Measurements from ENCODE around the gene KAT14. TPM values are rescaled to one million over a fixed set of nuclear protein-coding genes. Genes with fewer than 3 reads are reported as not detected.
A peak's percentile ranks its signal among the peaks of the same experiment; 100 is the strongest.
"Not testable (repeated sequence)": the region's sequence is repeated elsewhere in the genome, so short reads cannot be mapped to it uniquely, and the experiment has no call there.

The KAT14 gene
- total RNA-seq = 10 to 100 TPM; 22.4 to 24.0 TPM
- 10 to 100 TPM; 14.7 to 18.1 TPM for polyA plus RNA-seq

DNA sequence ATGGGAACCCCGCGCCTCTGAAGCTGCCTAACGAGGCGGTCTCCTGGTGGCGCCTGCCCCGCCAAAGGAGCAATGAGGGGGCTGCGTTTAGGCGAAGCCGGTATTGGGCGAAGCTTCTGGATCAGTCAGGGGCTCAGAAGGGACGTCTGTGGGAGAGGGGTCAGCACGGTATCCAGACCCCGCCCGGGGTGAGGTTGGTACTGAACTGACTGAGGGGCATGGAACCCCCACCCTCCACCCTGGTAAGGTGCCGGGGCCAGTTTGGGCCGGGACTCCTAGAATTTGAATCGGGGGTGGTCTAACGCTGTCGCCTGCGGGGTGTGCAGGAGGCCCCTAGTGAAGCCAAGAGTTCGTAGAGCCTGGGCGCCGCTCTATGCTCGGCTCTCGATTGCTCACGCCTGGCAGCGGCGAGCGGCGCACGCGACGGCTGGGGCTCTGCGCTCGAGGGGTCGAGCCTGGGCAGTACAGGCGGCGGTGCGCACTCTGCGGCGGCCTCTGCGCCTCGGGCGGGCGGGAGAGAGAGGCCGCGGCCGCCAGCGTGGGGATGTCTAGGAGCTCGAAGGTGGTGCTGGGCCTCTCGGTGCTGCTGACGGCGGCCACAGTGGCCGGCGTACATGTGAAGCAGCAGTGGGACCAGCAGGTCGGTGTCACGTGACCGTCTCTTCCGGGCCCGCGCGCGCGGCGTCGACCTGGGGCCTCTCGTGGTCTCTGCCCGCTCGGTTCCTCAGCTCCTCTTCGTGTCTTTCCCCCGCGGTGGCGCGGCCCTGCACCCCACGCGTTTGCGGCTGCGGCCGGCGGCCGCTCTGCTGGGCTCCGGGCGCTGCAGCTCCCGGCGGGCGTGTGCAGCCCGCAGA is at the start of gene KAT14, which contains the start of gene PET117:
Gene KAT14 (plus strand): TSS at position 452 of the 854 bp plus-strand sequence. CDS start 4,798 bp downstream, outside the sequence.
Gene PET117 (plus strand): TSS at position 452 of the 854 bp plus-strand sequence. CDS start 93 bp downstream, at position 545.
- intact Hi-C loops (cut with micrococcal nuclease) = loop anchor here (1.0 to 10.0 kb wide), 7 partner anchors 169 to 657 kb away; partner anchors contain the start of genes DSTN, DZANK1, POLR3F and RRBP1
- H3K27ac Mint-ChIP-seq = peak within 1 kb of the TSS; percentile 89 to 96 (median 92)
- peak; percentile 89 to 95 (median 92) for DNase-seq
- ChIA-PET POLR2A (ENCODE audit: partially characterized antibody) (interaction anchor here (0.8 to 3.6 kb wide), 14 partner anchors 11 to 656 kb away, joined by 3 to 64 read pairs (median 4); partner anchors contain the start of genes DSTN, DZANK1, MGME1 and POLR3F), CTCF (ENCODE audit: partially characterized antibody) (interaction anchor here (1.0 to 1.1 kb wide), 2 partner anchors 150 to 199 kb away, joined by 3 to 4 read pairs; partner anchors contain the start of gene ZNF133)
- peaks cover 7 to 12% of the 10 kb centered on the region in 2 donors for H3K36me3 Mint-ChIP-seq
- Histone ChIP-seq H3K4me3 (ENCODE audit: low read length in 2 of 2) (peak within 1 kb of the TSS; percentile 71 to 87), H3K27ac (ENCODE audit: low read depth, low read length) (peak within 1 kb of the TSS; percentile 78), H3K36me3 (ENCODE audit: insufficient read depth, low read length) (peaks cover 3% of the 10 kb centered on the region), H3K4me1 (ENCODE audit: insufficient read depth, low read length) (peaks cover 34% of the 10 kb centered on the region), H3K27me3 (ENCODE audit: insufficient read depth, low read length) (no peaks in the 10 kb centered on the region), H3K9me3 (ENCODE audit: control insufficient read depth in 1 of 2, low read length in 2 of 2) (no peaks in the 10 kb centered on the region)
- H3K4me1 Mint-ChIP-seq = peaks cover 22 to 43% (median 30%) of the 10 kb centered on the region in 4 donors
- no peaks in the 10 kb centered on the region for H3K27me3 Mint-ChIP-seq
- peak within 1 kb of the TSS; percentile 88 to 94 (median 90) for H3K4me3 Mint-ChIP-seq
- H3K9me3 Mint-ChIP-seq = no peaks in the 10 kb centered on the region

- H3K27ac ChIP-seq (ENCODE audit: low read depth, low read length); H3K27me3 Mint-ChIP-seq; H3K9me3 Mint-ChIP-seq; H3K4me3 ChIP-seq (ENCODE audit: low read length in 2 of 2); H3K36me3 Mint-ChIP-seq; POLR2A ChIA-PET (ENCODE audit: partially characterized antibody); H3K36me3 ChIP-seq (ENCODE audit: insufficient read depth, low read length); H3K4me3 Mint-ChIP-seq; H3K9me3 ChIP-seq (ENCODE audit: control insufficient read depth in 1 of 2, low read length in 2 of 2); H3K4me1 Mint-ChIP-seq; H3K27ac Mint-ChIP-seq; H3K4me1 ChIP-seq (ENCODE audit: insufficient read depth, low read length); DNase-seq; intact Hi-C loops (cut with micrococcal nuclease); H3K27me3 ChIP-seq (ENCODE audit: insufficient read depth, low read length): not testable (repeated sequence)
- CTCF ChIA-PET (ENCODE audit: partially characterized antibody) = interaction anchor here (0.7 kb wide), 1 partner anchor 300 kb away, joined by 4 read pairs; no protein-coding TSS in a partner anchor
These were observed 49.4 kb upstream of the KAT14 start for GRCh38 chr20:18088298-18088697.

- H3K27me3 ChIP-seq (ENCODE audit: insufficient read depth, low read length); H3K4me1 Mint-ChIP-seq; H3K9me3 Mint-ChIP-seq; H3K36me3 ChIP-seq (ENCODE audit: insufficient read depth, low read length); H3K4me1 ChIP-seq (ENCODE audit: insufficient read depth, low read length); H3K4me3 ChIP-seq (ENCODE audit: low read length in 2 of 2); H3K27me3 Mint-ChIP-seq; POLR2A ChIA-PET (ENCODE audit: partially characterized antibody); DNase-seq; H3K27ac Mint-ChIP-seq; H3K4me3 Mint-ChIP-seq; intact Hi-C loops (cut with micrococcal nuclease); CTCF ChIA-PET (ENCODE audit: partially characterized antibody); H3K36me3 Mint-ChIP-seq; H3K9me3 ChIP-seq (ENCODE audit: control insufficient read depth in 1 of 2, low read length in 2 of 2); H3K27ac ChIP-seq (ENCODE audit: low read depth, low read length): not testable (repeated sequence)
These were observed 48.8 kb upstream of the KAT14 start for GRCh38 chr20:18088841-18089240.

- Mint-ChIP-seq H3K9me3 (no peaks in the 10 kb centered on the region), H3K4me1 (no peaks in the 10 kb centered on the region), H3K36me3 (no peaks in the 10 kb centered on the region), H3K27me3 (peaks cover 4 to 13% of the 10 kb centered on the region in 2 donors), H3K27ac (no peak overlapping the region), H3K4me3 (no peak overlapping the region)
- Histone ChIP-seq H3K4me3 (ENCODE audit: low read length in 2 of 2) (no peak overlapping the region), H3K9me3 (ENCODE audit: control insufficient read depth in 1 of 2, low read length in 2 of 2) (no peaks in the 10 kb centered on the region), H3K36me3 (ENCODE audit: insufficient read depth, low read length) (no peaks in the 10 kb centered on the region), H3K27ac (ENCODE audit: low read depth, low read length) (no peak overlapping the region), H3K27me3 (ENCODE audit: insufficient read depth, low read length) (no peaks in the 10 kb centered on the region), H3K4me1 (ENCODE audit: insufficient read depth, low read length) (no peaks in the 10 kb centered on the region)
- intact Hi-C loops (cut with micrococcal nuclease) = no loop called here
- POLR2A ChIA-PET (ENCODE audit: partially characterized antibody) = no interaction called here
- CTCF ChIA-PET (ENCODE audit: partially characterized antibody) = no interaction called here
- DNase-seq = no peak
These were observed 47.6 kb upstream of the KAT14 start for GRCh38 chr20:18090044-18090443.

DNA sequence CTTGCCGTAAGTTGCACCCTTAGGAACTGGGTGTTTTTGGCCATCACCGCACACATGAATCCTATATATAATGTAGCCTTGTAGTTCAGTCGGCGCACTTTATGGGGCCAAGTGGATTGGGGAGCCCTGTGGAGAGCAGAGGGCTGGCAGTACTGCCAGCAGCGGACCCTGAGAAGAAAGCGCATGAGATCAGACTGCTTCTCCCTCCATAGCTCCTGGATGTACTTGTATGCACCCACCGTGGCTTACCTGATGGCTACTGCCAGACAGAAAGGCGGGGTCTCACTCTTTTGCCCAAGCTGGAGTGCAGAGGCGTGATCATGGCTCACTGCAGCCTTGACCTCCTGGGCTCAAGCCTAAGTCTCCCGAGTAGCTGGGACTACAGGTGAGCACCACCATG is 47.2 kb upstream of the KAT14 start:
- ChIA-PET POLR2A (ENCODE audit: partially characterized antibody) (no interaction called here), CTCF (ENCODE audit: partially characterized antibody) (no interaction called here)
- no peaks in the 10 kb centered on the region for H3K4me1 ChIP-seq (ENCODE audit: insufficient read depth, low read length)
- Mint-ChIP-seq H3K27me3 (peaks cover 4 to 13% of the 10 kb centered on the region in 2 donors), H3K4me1 (no peaks in the 10 kb centered on the region), H3K9me3 (no peaks in the 10 kb centered on the region), H3K36me3 (no peaks in the 10 kb centered on the region), H3K27ac (no peak overlapping the region), H3K4me3 (no peak overlapping the region)
- H3K27ac ChIP-seq (ENCODE audit: low read depth, low read length) = no peak overlapping the region
- no peaks in the 10 kb centered on the region for H3K36me3 ChIP-seq (ENCODE audit: insufficient read depth, low read length)
- no peak overlapping the region for H3K4me3 ChIP-seq (ENCODE audit: low read length in 2 of 2)
- DNase-seq = no peak
- intact Hi-C loops (cut with micrococcal nuclease) = no loop called here
- no peaks in the 10 kb centered on the region for H3K27me3 ChIP-seq (ENCODE audit: insufficient read depth, low read length)
- H3K9me3 ChIP-seq (ENCODE audit: control insufficient read depth in 1 of 2, low read length in 2 of 2) = no peaks in the 10 kb centered on the region

DNA sequence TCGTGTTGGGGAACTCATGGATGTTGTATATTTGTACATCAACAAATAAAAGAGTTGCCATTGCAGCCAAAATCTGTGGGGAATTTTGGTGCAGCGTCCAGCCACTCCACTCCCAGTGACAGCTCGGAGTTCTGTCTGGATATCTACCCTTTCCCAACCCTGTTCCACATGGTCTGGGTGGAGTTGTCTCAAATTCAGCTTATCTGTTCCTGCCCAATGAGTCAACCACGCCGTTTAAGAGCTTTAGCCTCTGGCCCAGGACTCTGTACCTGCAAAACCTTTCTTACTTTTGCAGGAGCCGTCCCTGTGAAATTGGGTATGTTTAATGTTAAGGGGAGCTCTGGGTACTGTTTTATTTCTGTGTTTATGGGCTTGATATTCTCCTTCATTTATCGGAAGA is 46.0 kb upstream of the KAT14 start:
- H3K9me3 ChIP-seq (ENCODE audit: control insufficient read depth in 1 of 2, low read length in 2 of 2) = no peaks in the 10 kb centered on the region
- no peak overlapping the region for H3K4me3 ChIP-seq (ENCODE audit: low read length in 2 of 2)
- Mint-ChIP-seq H3K27ac (no peak overlapping the region), H3K4me3 (no peak overlapping the region), H3K36me3 (no peaks in the 10 kb centered on the region), H3K27me3 (peaks cover 4 to 13% of the 10 kb centered on the region in 2 donors), H3K4me1 (no peaks in the 10 kb centered on the region), H3K9me3 (peaks cover 0 to 2% (median 0%) of the 10 kb centered on the region in 8 donors)
- H3K27me3 ChIP-seq (ENCODE audit: insufficient read depth, low read length) = no peaks in the 10 kb centered on the region
- ChIA-PET CTCF (ENCODE audit: partially characterized antibody) (no interaction called here), POLR2A (ENCODE audit: partially characterized antibody) (no interaction called here)
- H3K36me3 ChIP-seq (ENCODE audit: insufficient read depth, low read length) = no peaks in the 10 kb centered on the region
- no peaks in the 10 kb centered on the region for H3K4me1 ChIP-seq (ENCODE audit: insufficient read depth, low read length)
- DNase-seq = no peak
- H3K27ac ChIP-seq (ENCODE audit: low read depth, low read length) = no peak overlapping the region
- intact Hi-C loops (cut with micrococcal nuclease) = no loop called here

GRCh38 chr20:18092890-18093289 is 44.8 kb upstream of the KAT14 start:
- Histone ChIP-seq H3K27ac (ENCODE audit: low read depth, low read length) (no peak overlapping the region), H3K27me3 (ENCODE audit: insufficient read depth, low read length) (no peaks in the 10 kb centered on the region), H3K9me3 (ENCODE audit: control insufficient read depth in 1 of 2, low read length in 2 of 2) (no peaks in the 10 kb centered on the region), H3K36me3 (ENCODE audit: insufficient read depth, low read length) (no peaks in the 10 kb centered on the region), H3K4me1 (ENCODE audit: insufficient read depth, low read length) (no peaks in the 10 kb centered on the region), H3K4me3 (ENCODE audit: low read length in 2 of 2) (no peak overlapping the region)
- ChIA-PET POLR2A (ENCODE audit: partially characterized antibody) (no interaction called here), CTCF (ENCODE audit: partially characterized antibody) (no interaction called here)
- Mint-ChIP-seq H3K27ac (no peak overlapping the region), H3K27me3 (peaks cover 6 to 17% of the 10 kb centered on the region in 2 donors), H3K4me3 (no peak overlapping the region), H3K4me1 (no peaks in the 10 kb centered on the region), H3K9me3 (peaks cover 0 to 2% (median 0%) of the 10 kb centered on the region in 8 donors), H3K36me3 (no peaks in the 10 kb centered on the region)
- DNase-seq = no peak
- intact Hi-C loops (cut with micrococcal nuclease) = no loop called here

Measured in CD4-positive, alpha-beta memory T cell (primary cell).